CD4-positive, alpha-beta T cell treated with Interleukin-10 for 1 hour (primary cell): ENCODE measurements around the gene NPY2R.

Source experiments
- DNase-seq: peaks from one replicate; pipeline ENCODE4 v3.0.0-alpha.2; 2020

The NPY2R gene

GRCh38 chr4:155252327-155252726, 43.9 kb downstream of the NPY2R start:
- DNase-seq = no peak

- DNase-seq = no peak
Measured at GRCh38 chr4:155263480-155263879, 55.0 kb downstream of the NPY2R start.

- DNase-seq = no peak
Measured at GRCh38 chr4:155265113-155265512, 56.7 kb downstream of the NPY2R start.
